ENCODE measurements around the gene USP3.

USP3 gene

DNA sequence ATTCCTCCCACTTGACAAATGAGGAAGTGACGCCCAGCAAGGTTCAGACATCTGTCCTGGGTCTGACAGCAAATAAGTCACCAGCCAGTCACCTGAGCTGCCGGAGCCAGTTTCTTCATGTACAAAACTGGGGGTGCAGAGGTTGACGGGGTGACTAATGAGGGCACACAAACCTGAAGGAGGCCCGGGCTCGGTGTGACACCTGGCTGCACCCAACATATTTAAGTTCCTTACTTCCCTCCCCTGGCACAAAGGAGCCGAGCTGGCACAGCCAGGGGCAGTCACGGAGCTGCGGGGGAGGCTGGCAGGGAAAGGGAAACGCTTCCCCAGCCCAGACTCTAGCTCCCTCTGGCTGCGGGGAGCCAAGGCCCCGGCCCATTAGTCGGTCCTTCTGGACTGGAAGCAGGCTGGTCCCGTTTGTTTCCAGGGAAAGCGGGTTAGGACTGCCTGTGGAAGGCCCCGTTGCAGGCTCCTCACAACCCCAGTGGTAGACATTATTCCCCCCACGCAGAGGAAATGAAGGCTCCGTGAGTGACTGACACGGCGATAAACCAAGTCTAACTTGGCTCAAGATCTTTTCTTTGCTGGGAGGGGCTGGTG, 95.1 kb downstream of the USP3 start:
- peaks cover 26% of the 10 kb centered on the region for H3K36me3 Mint-ChIP-seq (ENCODE audit: insufficient read depth)
- no peak for DNase-seq (ENCODE audit: low spot score in 2 of 2)
- H3K4me3 Mint-ChIP-seq: peak overlapping the region; percentile 83
- peak overlapping the region; percentile 90 for H3K27ac Mint-ChIP-seq (ENCODE audit: low read depth)
- H3K9me3 Mint-ChIP-seq: no peaks in the 10 kb centered on the region
- H3K27me3 Mint-ChIP-seq: no peaks in the 10 kb centered on the region
- no peak for ATAC-seq (replicated peaks; ENCODE audit: extremely low read depth, poor library complexity, severe bottlenecking)
- peaks cover 51% of the 10 kb centered on the region for H3K4me1 Mint-ChIP-seq

GRCh38 chr15:63600001-63600615, 95.7 kb downstream of the USP3 start:
- Mint-ChIP-seq H3K4me1 (peaks cover 47% of the 10 kb centered on the region), H3K36me3 (ENCODE audit: insufficient read depth) (peaks cover 20% of the 10 kb centered on the region), H3K27me3 (no peaks in the 10 kb centered on the region), H3K27ac (ENCODE audit: low read depth) (peak overlapping the region; percentile 90), H3K4me3 (peak overlapping the region; percentile 83), H3K9me3 (no peaks in the 10 kb centered on the region)
- ATAC-seq (replicated peaks; ENCODE audit: extremely low read depth, poor library complexity, severe bottlenecking): peak; percentile 3
- no peak for DNase-seq (ENCODE audit: low spot score in 2 of 2)

- Mint-ChIP-seq H3K4me3 (peak overlapping the region; percentile 83), H3K27ac (ENCODE audit: low read depth) (peak overlapping the region; percentile 90), H3K4me1 (peaks cover 47% of the 10 kb centered on the region), H3K9me3 (no peaks in the 10 kb centered on the region), H3K27me3 (no peaks in the 10 kb centered on the region), H3K36me3 (ENCODE audit: insufficient read depth) (peaks cover 19% of the 10 kb centered on the region)
- ATAC-seq (replicated peaks; ENCODE audit: extremely low read depth, poor library complexity, severe bottlenecking) (peak; percentile 81), DNase-seq (ENCODE audit: low spot score in 2 of 2) (peak; percentile 78 to 87)
Observed at GRCh38 chr15:63600616-63601025, 96.2 kb downstream of the USP3 start.

- H3K4me3 Mint-ChIP-seq: peak overlapping the region; percentile 83
- DNase-seq (ENCODE audit: low spot score in 2 of 2) (peak in 1 of 2 donors; percentile 31), ATAC-seq (replicated peaks; ENCODE audit: extremely low read depth, poor library complexity, severe bottlenecking) (peak; percentile 25)
- H3K36me3 Mint-ChIP-seq (ENCODE audit: insufficient read depth): peaks cover 19% of the 10 kb centered on the region
- peak overlapping the region; percentile 90 for H3K27ac Mint-ChIP-seq (ENCODE audit: low read depth)
- H3K4me1 Mint-ChIP-seq: peaks cover 47% of the 10 kb centered on the region
- H3K27me3 Mint-ChIP-seq: no peaks in the 10 kb centered on the region
- H3K9me3 Mint-ChIP-seq: no peaks in the 10 kb centered on the region
Observed at GRCh38 chr15:63601026-63601703, 96.8 kb downstream of the USP3 start.

DNA sequence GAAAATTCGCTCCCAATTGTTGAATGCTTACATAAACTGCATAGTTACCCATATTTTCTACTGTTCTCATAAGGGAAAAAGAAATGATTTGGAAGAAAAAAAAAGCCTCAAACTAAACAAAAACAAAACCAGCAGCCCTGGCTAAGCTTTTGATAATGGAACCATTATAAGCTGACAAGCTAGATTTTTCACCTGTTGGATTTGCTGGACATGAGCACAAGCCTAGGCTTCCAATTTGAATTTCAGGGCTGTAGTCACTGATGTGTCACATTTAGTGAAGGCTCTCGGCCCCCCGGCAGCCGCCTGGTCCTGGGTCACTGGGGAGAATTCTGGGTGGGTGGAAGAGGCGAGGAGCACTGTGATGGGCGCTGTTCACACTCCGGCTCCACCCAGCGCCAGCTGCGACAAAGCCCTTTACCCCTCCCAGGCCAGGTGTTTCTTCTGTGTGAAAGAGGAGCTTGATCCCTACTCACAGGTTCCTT, 97.4 kb downstream of the USP3 start:
- Mint-ChIP-seq H3K36me3 (ENCODE audit: insufficient read depth) (peaks cover 21% of the 10 kb centered on the region), H3K27ac (ENCODE audit: low read depth) (peak overlapping the region; percentile 90), H3K4me3 (peak overlapping the region; percentile 83), H3K9me3 (no peaks in the 10 kb centered on the region), H3K4me1 (peaks cover 50% of the 10 kb centered on the region), H3K27me3 (no peaks in the 10 kb centered on the region)
- ATAC-seq (replicated peaks; ENCODE audit: extremely low read depth, poor library complexity, severe bottlenecking): no peak
- no peak for DNase-seq (ENCODE audit: low spot score in 2 of 2)

DNA sequence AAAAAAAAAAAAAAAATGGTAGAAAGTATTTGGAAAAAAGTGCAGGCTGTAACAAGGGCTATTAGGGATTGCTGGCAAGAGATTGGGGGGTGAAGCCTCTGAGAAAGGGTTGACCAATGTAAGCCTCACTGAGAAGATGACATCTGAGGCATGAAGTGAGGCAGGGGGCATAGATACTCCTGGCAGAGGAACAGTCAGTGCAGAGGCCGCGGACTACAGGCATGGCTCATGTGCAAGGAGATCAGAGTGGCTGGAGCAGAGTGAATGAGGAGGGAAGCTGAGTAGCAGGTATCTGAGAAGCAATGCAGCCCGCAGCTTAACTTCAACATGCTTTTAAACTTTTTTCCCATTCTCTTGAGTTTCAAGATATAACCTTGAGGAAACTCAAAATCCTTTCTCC, 98.2 kb downstream of the USP3 start:
- ATAC-seq (replicated peaks; ENCODE audit: extremely low read depth, poor library complexity, severe bottlenecking) (no peak), DNase-seq (ENCODE audit: low spot score in 2 of 2) (no peak)
- peaks cover 24% of the 10 kb centered on the region for H3K36me3 Mint-ChIP-seq (ENCODE audit: insufficient read depth)
- peak overlapping the region; percentile 45 for H3K27ac Mint-ChIP-seq (ENCODE audit: low read depth)
- H3K4me3 Mint-ChIP-seq: peak overlapping the region; percentile 7
- H3K27me3 Mint-ChIP-seq: no peaks in the 10 kb centered on the region
- H3K4me1 Mint-ChIP-seq: peaks cover 50% of the 10 kb centered on the region
- H3K9me3 Mint-ChIP-seq: no peaks in the 10 kb centered on the region

- Mint-ChIP-seq H3K36me3 (ENCODE audit: insufficient read depth) (peaks cover 30% of the 10 kb centered on the region), H3K9me3 (no peaks in the 10 kb centered on the region), H3K4me1 (peaks cover 50% of the 10 kb centered on the region), H3K27me3 (no peaks in the 10 kb centered on the region), H3K4me3 (no peak overlapping the region), H3K27ac (ENCODE audit: low read depth) (no peak overlapping the region)
- no peak for ATAC-seq (replicated peaks; ENCODE audit: extremely low read depth, poor library complexity, severe bottlenecking)
- DNase-seq (ENCODE audit: low spot score in 2 of 2): no peak
Observed at GRCh38 chr15:63603516-63603915, 99.1 kb downstream of the USP3 start.

DNA sequence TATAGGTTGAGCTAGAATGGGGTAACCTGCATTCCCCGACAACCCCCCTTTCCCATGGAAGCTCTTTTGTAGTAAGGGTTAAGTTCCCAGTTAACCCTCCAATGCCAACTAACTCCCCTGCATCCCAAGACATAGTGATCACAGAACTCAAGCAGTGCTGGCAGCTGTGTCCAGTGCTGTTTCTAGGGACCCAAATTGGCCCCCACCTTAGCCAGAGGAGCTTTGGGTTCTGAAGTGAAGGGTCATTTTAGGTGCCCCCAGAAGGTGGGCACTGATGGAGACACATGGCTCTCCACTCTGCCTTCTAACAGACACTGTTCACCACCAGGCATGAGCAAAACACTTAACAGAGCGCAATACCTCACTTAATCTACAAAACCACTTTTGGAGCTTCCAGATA, 99.9 kb downstream of the USP3 start:
- Mint-ChIP-seq H3K9me3 (no peaks in the 10 kb centered on the region), H3K27ac (ENCODE audit: low read depth) (no peak overlapping the region), H3K4me1 (peaks cover 47% of the 10 kb centered on the region)

DNA sequence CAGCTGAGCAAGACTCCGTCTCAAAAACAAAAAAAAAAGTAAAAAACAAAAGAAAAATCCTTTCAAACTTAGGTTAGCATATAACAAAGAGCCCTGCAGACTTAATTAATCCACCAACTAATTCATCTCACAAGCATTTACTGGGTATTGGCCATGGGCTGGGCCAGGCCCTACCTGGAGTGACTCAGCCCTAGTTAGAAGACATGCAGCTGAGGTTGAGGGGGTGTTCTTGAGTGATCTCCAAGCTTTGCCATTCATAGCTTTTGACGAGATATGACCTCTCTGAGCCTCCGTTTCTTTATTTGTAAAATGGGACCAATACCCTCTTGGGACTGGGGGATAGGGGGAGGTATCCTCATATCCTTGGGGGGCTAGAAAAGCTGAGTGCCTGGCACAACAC, 100.6 kb downstream of the USP3 start:
- no peak for ATAC-seq (replicated peaks; ENCODE audit: extremely low read depth, poor library complexity, severe bottlenecking)
- H3K9me3 Mint-ChIP-seq: no peaks in the 10 kb centered on the region
- DNase-seq (ENCODE audit: low spot score in 2 of 2): no peak
- H3K4me3 Mint-ChIP-seq: no peak overlapping the region
- H3K27ac Mint-ChIP-seq (ENCODE audit: low read depth): peak overlapping the region; percentile 67
- no peaks in the 10 kb centered on the region for H3K27me3 Mint-ChIP-seq
- H3K36me3 Mint-ChIP-seq (ENCODE audit: insufficient read depth): peaks cover 33% of the 10 kb centered on the region
- H3K4me1 Mint-ChIP-seq: peaks cover 42% of the 10 kb centered on the region

More for the DNA sequence above, 99.9 kb downstream of the USP3 start:
- no peaks in the 10 kb centered on the region for H3K27me3 Mint-ChIP-seq
- H3K4me3 Mint-ChIP-seq: no peak overlapping the region
- DNase-seq (ENCODE audit: low spot score in 2 of 2) (no peak), ATAC-seq (replicated peaks; ENCODE audit: extremely low read depth, poor library complexity, severe bottlenecking) (no peak)
- H3K36me3 Mint-ChIP-seq (ENCODE audit: insufficient read depth): peaks cover 32% of the 10 kb centered on the region

DNA sequence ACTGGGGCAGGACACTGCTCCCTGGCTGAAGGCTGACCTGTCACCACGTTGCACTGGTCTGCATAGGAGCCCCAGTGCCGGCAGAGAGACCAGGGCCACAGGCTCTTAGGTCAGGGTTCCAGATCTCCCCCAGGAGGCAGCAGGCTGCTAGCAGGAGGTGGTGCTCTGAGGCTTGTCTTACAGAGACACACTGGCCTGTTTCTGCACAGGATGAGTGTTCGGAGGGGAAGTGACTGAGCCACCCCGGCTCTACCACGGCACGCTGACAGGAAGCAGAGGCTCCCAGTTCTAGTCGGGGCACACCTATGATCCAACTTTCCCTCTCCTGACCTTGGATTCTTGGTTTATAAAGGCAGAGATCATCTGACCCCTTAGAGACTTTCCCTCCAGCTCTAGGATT, 101.4 kb downstream of the USP3 start:
- Mint-ChIP-seq H3K36me3 (ENCODE audit: insufficient read depth) (peaks cover 33% of the 10 kb centered on the region), H3K9me3 (no peaks in the 10 kb centered on the region), H3K4me1 (peaks cover 44% of the 10 kb centered on the region), H3K4me3 (peak overlapping the region; percentile 31), H3K27ac (ENCODE audit: low read depth) (peak overlapping the region; percentile 67), H3K27me3 (no peaks in the 10 kb centered on the region)
- ATAC-seq (replicated peaks; ENCODE audit: extremely low read depth, poor library complexity, severe bottlenecking) (peak; percentile 44), DNase-seq (ENCODE audit: low spot score in 2 of 2) (no peak)

- H3K4me3 Mint-ChIP-seq: no peak overlapping the region
- no peaks in the 10 kb centered on the region for H3K9me3 Mint-ChIP-seq
- ATAC-seq (replicated peaks; ENCODE audit: extremely low read depth, poor library complexity, severe bottlenecking): no peak
- peaks cover 45% of the 10 kb centered on the region for H3K4me1 Mint-ChIP-seq
- H3K27me3 Mint-ChIP-seq: no peaks in the 10 kb centered on the region
- no peak for DNase-seq (ENCODE audit: low spot score in 2 of 2)
- peak overlapping the region; percentile 67 for H3K27ac Mint-ChIP-seq (ENCODE audit: low read depth)
- peaks cover 33% of the 10 kb centered on the region for H3K36me3 Mint-ChIP-seq (ENCODE audit: insufficient read depth)
Observed at GRCh38 chr15:63606308-63606707, 101.9 kb downstream of the USP3 start.

- DNase-seq (ENCODE audit: low spot score in 2 of 2) (no peak), ATAC-seq (replicated peaks; ENCODE audit: extremely low read depth, poor library complexity, severe bottlenecking) (no peak)
- H3K9me3 Mint-ChIP-seq: no peaks in the 10 kb centered on the region
- no peak overlapping the region for H3K4me3 Mint-ChIP-seq
- no peak overlapping the region for H3K27ac Mint-ChIP-seq (ENCODE audit: low read depth)
- no peaks in the 10 kb centered on the region for H3K27me3 Mint-ChIP-seq
- peaks cover 34% of the 10 kb centered on the region for H3K4me1 Mint-ChIP-seq
- H3K36me3 Mint-ChIP-seq (ENCODE audit: insufficient read depth): peaks cover 32% of the 10 kb centered on the region
Observed at GRCh38 chr15:63608989-63609388, 104.6 kb downstream of the USP3 start.

DNA sequence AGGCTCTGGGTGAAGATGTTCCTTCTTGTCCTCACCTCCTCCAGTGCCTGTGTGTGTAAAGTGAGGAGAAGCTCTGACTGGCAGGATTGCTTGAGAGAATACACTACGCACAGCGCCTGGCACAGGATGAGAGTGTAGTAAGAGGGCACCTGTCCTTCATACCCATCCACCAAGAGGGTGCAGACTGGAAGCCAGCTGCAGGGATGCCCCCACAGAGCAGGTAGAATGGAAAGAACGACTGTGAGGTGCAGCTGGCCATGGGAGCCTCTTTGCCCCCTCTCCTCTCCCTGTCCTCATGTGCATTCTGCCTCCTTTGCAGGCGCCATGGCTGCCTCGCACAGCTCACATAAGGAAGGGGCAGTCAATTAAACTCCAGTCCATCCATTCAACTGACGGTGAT, 105.1 kb downstream of the USP3 start:
- peaks cover 29% of the 10 kb centered on the region for H3K36me3 Mint-ChIP-seq (ENCODE audit: insufficient read depth)
- no peaks in the 10 kb centered on the region for H3K27me3 Mint-ChIP-seq
- DNase-seq (ENCODE audit: low spot score in 2 of 2) (no peak), ATAC-seq (replicated peaks; ENCODE audit: extremely low read depth, poor library complexity, severe bottlenecking) (no peak)
- H3K9me3 Mint-ChIP-seq: no peaks in the 10 kb centered on the region
- no peak overlapping the region for H3K27ac Mint-ChIP-seq (ENCODE audit: low read depth)
- no peak overlapping the region for H3K4me3 Mint-ChIP-seq
- H3K4me1 Mint-ChIP-seq: peaks cover 34% of the 10 kb centered on the region

All from central memory CD8-positive, alpha-beta T cell (primary cell).